LNCaP clone FGC (cell line): ENCODE measurements around the gene MAN2C1.
"Not testable (repeated sequence)": the region's sequence is repeated elsewhere in the genome, so short reads cannot be mapped to it uniquely, and the experiment has no call there.

Experiments
- DNase-seq: peaks from one replicate; pipeline ENCODE4 v3.0.0-alpha.2; 2011; ENCODE audit warnings: low read depth
- H3K4me3 ChIP-seq: 2 replicates; pipeline ENCODE4 v1.5.1; 2011; ENCODE audit warnings: mild to moderate bottlenecking, low read depth, low read length, control low read depth
- CTCF ChIP-seq: IDR thresholded peaks from 2 replicates; pipeline ENCODE4 v1.5.1; 2012; ENCODE audit warnings: mild to moderate bottlenecking; ENCODE audit not compliant: control insufficient read depth, insufficient read depth; ENCODE audit errors: extremely low read depth

The MAN2C1 gene

GRCh38 chr15:75350601-75351361 lies 17.6 kb downstream of the MAN2C1 start:
- DNase-seq, result no peak
- H3K4me3 ChIP-seq, result no peak overlapping the region
- TF ChIP-seq CTCF, result no peak

- no peak for DNase-seq
- no peak for TF ChIP-seq CTCF
- no peak overlapping the region for H3K4me3 ChIP-seq
Observed at GRCh38 chr15:75349851-75350588, 18.4 kb downstream of the MAN2C1 start.

GRCh38 chr15:75349351-75349669 lies 19.1 kb downstream of the MAN2C1 start:
- DNase-seq, H3K4me3 ChIP-seq: not testable (repeated sequence)

- peak overlapping the region; percentile 82 for H3K4me3 ChIP-seq
- DNase-seq, result no peak
- TF ChIP-seq CTCF, result no peak
Observed at GRCh38 chr15:75348562-75349350, 19.7 kb downstream of the MAN2C1 start.

GRCh38 chr15:75348034-75348561 lies 20.3 kb downstream of the MAN2C1 start:
- TF ChIP-seq CTCF, result no peak
- peak overlapping the region; percentile 82 for H3K4me3 ChIP-seq
- DNase-seq, result no peak

GRCh38 chr15:75347222-75348033 lies 21.0 kb downstream of the MAN2C1 start:
- peak overlapping the region; percentile 82 for H3K4me3 ChIP-seq
- no peak for DNase-seq
- TF ChIP-seq CTCF, result no peak
